NCI-H82 treated with DMSO at 0.1 percent for 48 hours (cell line): ENCODE measurements around the gene PRKACB.
"Not testable (repeated sequence)": the region's sequence is repeated elsewhere in the genome, so short reads cannot be mapped to it uniquely, and the experiment has no call there.

Source experiments
- DNase-seq: peaks from one replicate; lab custom pipeline; 2025; ENCODE audit not compliant: unreplicated experiment; lab: John Stamatoyannopoulos, UW

PRKACB gene

GRCh38 chr1:84265867-84266266 is 121.8 kb downstream of the PRKACB start:
- DNase-seq: no peak

DNA sequence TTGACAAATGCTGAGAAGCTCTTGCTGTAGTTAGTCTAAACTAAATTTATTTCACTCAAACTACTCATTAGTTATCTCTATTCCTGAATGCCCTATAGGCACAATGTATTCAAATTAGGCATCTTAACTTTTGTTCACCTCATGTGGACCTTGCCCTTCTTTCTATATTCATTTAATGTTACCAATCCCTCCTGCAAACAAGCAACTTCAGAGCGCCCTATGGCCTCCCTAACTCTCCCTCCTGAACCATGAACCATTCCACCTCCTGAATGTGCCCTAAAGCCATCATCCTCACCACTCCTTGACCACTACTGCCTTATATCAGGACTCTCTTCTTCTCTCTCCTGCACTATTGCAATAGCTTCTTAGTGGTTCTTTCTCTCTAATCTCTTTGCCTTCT is 122.7 kb downstream of the PRKACB start:
- DNase-seq: no peak

- no peak for DNase-seq
Measured at GRCh38 chr1:84267476-84267875, 123.4 kb downstream of the PRKACB start.

GRCh38 chr1:84268346-84268745 is 124.3 kb downstream of the PRKACB start:
- DNase-seq: no peak

DNA sequence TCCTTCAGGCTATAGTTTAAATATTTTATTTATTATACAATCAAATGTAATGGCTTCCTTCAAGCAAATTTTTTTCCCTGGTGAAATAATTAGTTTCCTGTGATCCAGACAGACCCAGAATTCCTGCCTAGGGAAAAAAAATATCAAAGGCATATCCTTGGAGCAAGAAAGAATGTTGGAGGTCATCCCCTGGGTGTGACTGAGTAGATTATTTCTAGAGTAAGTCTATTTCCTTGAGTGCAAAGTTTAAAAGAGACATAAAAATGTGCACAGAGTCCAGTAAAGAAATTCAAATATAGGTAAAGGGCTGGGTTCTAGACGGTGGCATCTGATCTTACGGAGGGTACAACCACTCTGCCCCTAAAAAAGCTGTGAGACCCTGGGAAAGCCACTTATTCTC is 125.2 kb downstream of the PRKACB start:
- no peak for DNase-seq

DNA sequence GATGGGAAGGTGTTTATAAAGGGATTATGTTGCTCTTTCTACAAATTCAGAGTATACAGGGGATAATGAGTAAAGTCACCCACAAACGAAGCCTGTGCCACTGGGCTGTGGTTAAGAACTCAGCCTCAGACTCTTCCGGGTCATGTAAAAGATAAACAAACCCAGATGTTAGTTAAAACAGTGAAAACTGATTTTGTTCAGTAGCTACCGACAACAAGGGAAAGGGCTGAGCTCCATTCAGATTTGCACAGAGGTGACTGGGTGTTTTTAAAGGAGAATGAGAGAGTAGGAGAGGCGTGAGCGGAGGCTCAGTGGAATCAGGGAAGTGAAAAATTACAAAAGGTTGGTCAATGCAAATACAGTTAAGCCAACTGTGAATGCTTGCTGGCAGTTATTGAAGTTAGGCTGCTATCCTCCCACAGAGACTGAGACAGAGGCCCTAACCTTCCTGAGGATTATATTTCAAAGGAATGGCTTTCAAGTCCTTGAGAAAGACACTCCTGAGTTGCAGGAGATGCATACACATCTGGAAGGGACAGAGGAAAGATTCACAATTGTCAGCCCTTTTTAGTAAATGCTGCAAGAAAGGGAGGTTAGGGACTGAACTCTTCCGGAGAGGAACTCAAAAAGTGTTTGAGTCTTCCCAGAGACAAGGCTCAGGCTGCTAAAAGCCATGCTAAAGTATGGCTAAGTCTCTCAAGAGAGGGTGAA is 127.5 kb downstream of the PRKACB start:
- DNase-seq: no peak

DNA sequence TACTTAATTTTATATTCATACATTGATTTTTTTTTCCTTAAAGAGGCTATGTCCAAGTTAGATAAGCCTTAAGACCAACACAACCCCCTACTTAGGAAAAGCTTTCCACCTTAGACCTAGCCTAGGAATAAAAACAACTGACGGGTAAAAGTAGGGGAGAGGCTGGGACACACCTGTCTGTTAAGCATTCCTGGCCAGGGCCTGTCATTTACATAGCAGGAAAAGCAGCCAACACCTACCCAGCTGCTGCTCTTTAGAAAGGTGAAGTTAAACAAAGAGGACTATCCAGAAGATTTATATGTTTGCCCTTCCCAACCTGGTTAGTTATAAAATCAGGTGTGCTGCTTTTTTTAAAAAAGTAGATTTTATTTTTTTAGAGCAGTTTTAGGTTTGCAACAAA is 128.3 kb downstream of the PRKACB start:
- DNase-seq: no peak

GRCh38 chr1:84277343-84278059 is 133.4 kb downstream of the PRKACB start:
- no peak for DNase-seq

DNA sequence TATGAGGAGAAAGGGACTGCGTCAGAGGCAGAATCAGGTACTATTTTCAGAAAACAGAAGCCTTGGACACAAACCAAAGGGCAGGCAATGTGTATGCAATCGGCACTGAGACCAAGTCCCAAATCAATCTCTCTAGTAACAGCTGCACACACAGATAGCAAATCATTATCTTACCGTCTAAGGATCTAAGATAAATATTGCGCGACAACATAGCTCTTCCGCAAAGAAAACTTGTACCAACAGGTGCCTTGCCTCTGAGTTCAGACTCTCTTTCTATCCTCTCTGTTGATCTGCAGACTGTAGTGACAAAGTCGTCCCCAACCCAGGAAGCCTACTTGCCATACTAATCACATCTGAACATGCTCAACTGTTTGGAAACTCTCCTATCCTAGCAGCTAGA is 134.8 kb downstream of the PRKACB start:
- no peak for DNase-seq

GRCh38 chr1:84280912-84281311 is 136.8 kb downstream of the PRKACB start:
- DNase-seq: no peak

- DNase-seq: no peak
Measured at GRCh38 chr1:84282780-84283333, 138.8 kb downstream of the PRKACB start.

GRCh38 chr1:84283381-84283780 is 139.3 kb downstream of the PRKACB start:
- no peak for DNase-seq

GRCh38 chr1:84286071-84286470 is 142.0 kb downstream of the PRKACB start:
- no peak for DNase-seq

GRCh38 chr1:84287389-84287788 is 143.3 kb downstream of the PRKACB start:
- not testable (repeated sequence) for DNase-seq
